Measurements from ENCODE around the gene DOCK2. TPM values are rescaled to one million over a fixed set of nuclear protein-coding genes. Genes with fewer than 3 reads are reported as not detected.

Gene DOCK2
- total RNA-seq, 1 donor from 2014 or later = 4.2 TPM

DNA sequence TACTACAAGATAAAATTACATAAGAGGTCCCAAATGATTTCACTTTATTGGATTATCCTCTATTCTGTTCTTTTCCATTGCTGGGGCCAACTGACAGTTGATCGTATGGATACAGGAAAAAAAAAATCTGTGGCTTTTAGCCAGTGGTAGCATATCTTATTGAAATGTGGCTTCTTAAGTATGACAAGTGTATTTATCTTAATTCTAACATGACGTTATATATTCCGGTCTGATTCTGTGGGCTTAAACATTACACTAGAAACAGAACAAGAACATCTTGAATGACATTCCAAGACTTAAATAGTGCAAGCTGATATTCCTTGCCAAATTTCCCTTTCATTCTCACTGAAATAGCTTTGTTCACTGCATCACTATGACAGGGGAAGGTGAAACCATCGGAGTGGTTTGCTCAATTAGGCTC is 225.3 kb downstream of the DOCK2 start:
- TF ChIP-seq, protein P1, sequence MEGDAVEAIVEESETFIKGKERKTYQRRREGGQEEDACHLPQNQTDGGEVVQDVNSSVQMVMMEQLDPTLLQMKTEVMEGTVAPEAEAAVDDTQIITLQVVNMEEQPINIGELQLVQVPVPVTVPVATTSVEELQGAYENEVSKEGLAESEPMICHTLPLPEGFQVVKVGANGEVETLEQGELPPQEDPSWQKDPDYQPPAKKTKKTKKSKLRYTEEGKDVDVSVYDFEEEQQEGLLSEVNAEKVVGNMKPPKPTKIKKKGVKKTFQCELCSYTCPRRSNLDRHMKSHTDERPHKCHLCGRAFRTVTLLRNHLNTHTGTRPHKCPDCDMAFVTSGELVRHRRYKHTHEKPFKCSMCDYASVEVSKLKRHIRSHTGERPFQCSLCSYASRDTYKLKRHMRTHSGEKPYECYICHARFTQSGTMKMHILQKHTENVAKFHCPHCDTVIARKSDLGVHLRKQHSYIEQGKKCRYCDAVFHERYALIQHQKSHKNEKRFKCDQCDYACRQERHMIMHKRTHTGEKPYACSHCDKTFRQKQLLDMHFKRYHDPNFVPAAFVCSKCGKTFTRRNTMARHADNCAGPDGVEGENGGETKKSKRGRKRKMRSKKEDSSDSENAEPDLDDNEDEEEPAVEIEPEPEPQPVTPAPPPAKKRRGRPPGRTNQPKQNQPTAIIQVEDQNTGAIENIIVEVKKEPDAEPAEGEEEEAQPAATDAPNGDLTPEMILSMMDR (IDR thresholded peaks at IDR 0.05; ENCODE audit: borderline replicate concordance) = no peak
- Histone ChIP-seq H3K9me3 (replicated peaks) (no peaks in the 10 kb centered on the region), H3K4me3 (no peak overlapping the region), H3K27me3 (ENCODE audit: low read depth) (peaks cover 22% of the 10 kb centered on the region), H3K4me1 (no peaks in the 10 kb centered on the region), H3K36me3 (no peaks in the 10 kb centered on the region), H3K27ac (replicated peaks) (no peak overlapping the region)
- no peak for DNase-seq
- intact Hi-C loops (cut with micrococcal nuclease) = no loop called here

DNA sequence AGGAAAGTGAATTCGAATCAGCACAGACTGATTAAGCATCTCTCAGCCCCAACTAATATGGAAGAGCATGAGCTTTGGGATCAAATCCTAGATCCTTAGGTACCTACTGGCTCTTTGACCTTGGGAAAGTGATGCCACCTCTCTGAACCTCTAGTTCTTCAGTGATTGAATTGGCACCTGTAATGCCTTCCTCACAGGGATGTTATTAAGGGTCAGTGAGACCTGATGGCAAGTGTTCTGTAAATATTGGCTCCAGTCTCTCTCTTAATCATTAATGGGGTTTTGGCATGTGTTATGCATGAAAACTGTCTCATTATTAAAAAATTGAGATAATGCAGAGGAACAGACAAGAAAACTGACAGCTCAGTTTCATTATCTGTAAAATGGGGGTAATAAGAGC is 227.4 kb downstream of the DOCK2 start:
- H3K9me3 ChIP-seq (replicated peaks) = no peaks in the 10 kb centered on the region
- no peaks in the 10 kb centered on the region for H3K4me1 ChIP-seq
- no peak for DNase-seq
- peaks cover 15% of the 10 kb centered on the region for H3K27me3 ChIP-seq (ENCODE audit: low read depth)
- TF ChIP-seq, protein P1 (IDR thresholded peaks at IDR 0.05; ENCODE audit: borderline replicate concordance) = no peak
- H3K27ac ChIP-seq (replicated peaks) = no peak overlapping the region
- H3K36me3 ChIP-seq = no peaks in the 10 kb centered on the region
- no peak overlapping the region for H3K4me3 ChIP-seq
- intact Hi-C loops (cut with micrococcal nuclease) = no loop called here

DNA sequence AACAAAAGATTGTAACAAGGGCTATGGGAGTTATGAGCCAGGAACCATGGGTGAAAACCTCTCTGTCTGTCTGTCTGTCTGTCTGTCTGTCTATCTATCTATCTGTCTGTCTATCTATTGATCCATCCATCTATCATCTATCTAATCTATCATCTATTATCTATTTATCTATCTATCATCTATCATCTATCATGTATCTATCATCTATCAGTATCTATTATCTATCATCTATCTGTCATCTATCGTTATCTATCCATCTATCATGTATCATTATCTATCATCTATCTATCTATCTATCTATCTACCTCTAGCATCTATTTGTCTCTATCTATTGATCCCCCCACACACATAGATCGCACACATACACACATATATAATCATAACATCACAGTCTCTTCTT is 230.3 kb downstream of the DOCK2 start:
- H3K36me3 ChIP-seq = no peaks in the 10 kb centered on the region
- intact Hi-C loops (cut with micrococcal nuclease) = no loop called here
- DNase-seq = no peak

DNA sequence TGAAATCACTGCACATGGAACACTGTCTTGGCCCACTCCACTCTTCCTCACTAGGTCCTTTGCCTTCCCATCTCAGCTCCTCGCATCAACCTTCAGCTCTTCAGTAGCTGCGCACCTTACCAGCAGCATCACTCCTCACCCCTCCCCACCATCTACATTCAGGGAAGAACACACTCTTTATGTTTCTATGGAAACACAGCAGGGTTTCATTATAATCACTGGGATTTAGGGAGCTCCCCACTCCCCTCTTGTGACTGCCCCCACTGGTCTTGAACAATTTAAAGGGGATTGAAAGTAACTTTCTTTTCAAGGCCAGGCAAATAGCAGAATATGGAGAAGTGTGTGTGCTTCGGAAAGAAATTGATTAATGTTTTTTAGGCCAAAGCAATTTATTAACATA is 232.0 kb downstream of the DOCK2 start:
- H3K9me3 ChIP-seq (replicated peaks) = no peaks in the 10 kb centered on the region
- no peak overlapping the region for H3K4me3 ChIP-seq
- intact Hi-C loops (cut with micrococcal nuclease) = no loop called here
- H3K27ac ChIP-seq (replicated peaks) = no peak overlapping the region
- TF ChIP-seq, protein P1 (IDR thresholded peaks at IDR 0.05; ENCODE audit: borderline replicate concordance) = no peak
- H3K27me3 ChIP-seq (ENCODE audit: low read depth) = peaks cover 11% of the 10 kb centered on the region
- no peak for DNase-seq
- H3K36me3 ChIP-seq = no peaks in the 10 kb centered on the region
- peaks cover 4% of the 10 kb centered on the region for H3K4me1 ChIP-seq

More for the DNA sequence above, 230.3 kb downstream of the DOCK2 start:
- no peaks in the 10 kb centered on the region for H3K9me3 ChIP-seq (replicated peaks)
- no peak overlapping the region for H3K4me3 ChIP-seq
- peaks cover 15% of the 10 kb centered on the region for H3K27me3 ChIP-seq (ENCODE audit: low read depth)
- no peak overlapping the region for H3K27ac ChIP-seq (replicated peaks)
- TF ChIP-seq, protein P1 (IDR thresholded peaks at IDR 0.05; ENCODE audit: borderline replicate concordance) = no peak
- H3K4me1 ChIP-seq = no peaks in the 10 kb centered on the region

DNA sequence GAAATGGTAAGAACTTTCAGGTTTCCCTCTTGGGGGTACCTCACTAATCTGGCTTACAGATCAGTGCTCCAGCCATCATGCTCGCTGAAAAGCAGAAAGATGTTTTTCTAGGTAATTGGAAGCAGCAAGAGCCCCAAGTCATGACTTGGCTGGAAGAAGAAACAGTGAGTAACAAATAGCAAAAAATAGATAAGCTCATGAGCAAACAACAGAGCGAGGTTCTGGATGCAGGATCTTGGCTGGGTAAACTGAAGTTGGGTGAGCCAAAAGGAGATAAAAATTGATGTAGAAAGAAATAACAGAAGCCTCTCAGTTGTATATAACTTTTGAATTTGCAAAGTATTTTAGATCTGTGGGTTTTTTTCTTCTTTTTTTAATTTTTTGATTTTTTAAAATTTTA is 233.1 kb downstream of the DOCK2 start:
- Histone ChIP-seq H3K9me3 (replicated peaks) (no peaks in the 10 kb centered on the region), H3K27me3 (ENCODE audit: low read depth) (peaks cover 2% of the 10 kb centered on the region), H3K27ac (replicated peaks) (no peak overlapping the region), H3K36me3 (no peaks in the 10 kb centered on the region), H3K4me3 (no peak overlapping the region), H3K4me1 (peaks cover 4% of the 10 kb centered on the region)
- intact Hi-C loops (cut with micrococcal nuclease) = no loop called here
- DNase-seq = no peak
- TF ChIP-seq, protein P1 (IDR thresholded peaks at IDR 0.05; ENCODE audit: borderline replicate concordance) = no peak

Data from left ventricle myocardium inferior (tissue), 1 donor.